Measurements from ENCODE around the gene ZFP90. TPM values are rescaled to one million over a fixed set of nuclear protein-coding genes. Genes with fewer than 3 reads are reported as not detected.

ZFP90 gene
- total and polyA plus RNA-seq, 11 donors: 4.9 to 18.1 (median 11.0) TPM

GRCh38 chr16:68599586-68599985 is 60.5 kb downstream of the ZFP90 start:
- TF ChIP-seq POLR2A (IDR thresholded peaks at IDR 0.05) (no peak), CTCF (IDR thresholded peaks at IDR 0.05) (no peak)
- H3K27me3 ChIP-seq: no peaks in the 10 kb centered on the region
- ATAC-seq (no peak), DNase-seq (no peak)
- H3K4me3 ChIP-seq: no peak overlapping the region
- WGBS, 4 donors: 82 to 100% (median 96%) methylated on average over 1 of the region's 1 CpG
- H3K9me3 ChIP-seq: no peaks in the 10 kb centered on the region
- no peaks in the 10 kb centered on the region for H3K36me3 ChIP-seq
- no peak overlapping the region for H3K27ac ChIP-seq
- intact Hi-C loops (cut with DNase I): no loop called here
- H3K4me1 ChIP-seq: no peaks in the 10 kb centered on the region

GRCh38 chr16:68605746-68606145 is 66.7 kb downstream of the ZFP90 start:
- no peak overlapping the region for H3K27ac ChIP-seq
- intact Hi-C loops (cut with DNase I): no loop called here
- ATAC-seq (no peak), DNase-seq (no peak)
- no peaks in the 10 kb centered on the region for H3K9me3 ChIP-seq
- no peak for TF ChIP-seq POLR2A (IDR thresholded peaks at IDR 0.05)
- no peak for TF ChIP-seq CTCF (IDR thresholded peaks at IDR 0.05)
- no peak overlapping the region for H3K4me3 ChIP-seq
- H3K36me3 ChIP-seq: no peaks in the 10 kb centered on the region
- no peaks in the 10 kb centered on the region for H3K4me1 ChIP-seq
- H3K27me3 ChIP-seq: no peaks in the 10 kb centered on the region
- 68 to 81% (median 75%) methylated on average over 5 of the region's 5 CpGs for WGBS, 4 donors

- TF ChIP-seq CTCF (IDR thresholded peaks at IDR 0.05): no peak
- TF ChIP-seq POLR2A (IDR thresholded peaks at IDR 0.05): no peak
- no peak for ATAC-seq
- 88 to 99% (median 93%) methylated on average over 7 of the region's 7 CpGs for WGBS, 4 donors
Measured at GRCh38 chr16:68607443-68607842, 68.4 kb downstream of the ZFP90 start.

GRCh38 chr16:68608330-68608729 is 69.2 kb downstream of the ZFP90 start:
- H3K4me3 ChIP-seq: no peak overlapping the region
- no peak overlapping the region for H3K27ac ChIP-seq
- ATAC-seq (no peak), DNase-seq (no peak)
- no peaks in the 10 kb centered on the region for H3K27me3 ChIP-seq
- TF ChIP-seq CTCF (IDR thresholded peaks at IDR 0.05) (no peak), POLR2A (IDR thresholded peaks at IDR 0.05) (no peak)
- no peaks in the 10 kb centered on the region for H3K36me3 ChIP-seq
- intact Hi-C loops (cut with DNase I): no loop called here
- peaks cover 0 to 8% (median 0%) of the 10 kb centered on the region in 12 donors for H3K9me3 ChIP-seq
- H3K4me1 ChIP-seq: no peaks in the 10 kb centered on the region
- 87 to 95% (median 89%) methylated on average over 2 of the region's 2 CpGs for WGBS, 4 donors

More at GRCh38 chr16:68607443-68607842, 68.4 kb downstream of the ZFP90 start:
- Histone ChIP-seq H3K4me3 (no peak overlapping the region), H3K4me1 (no peaks in the 10 kb centered on the region), H3K9me3 (no peaks in the 10 kb centered on the region), H3K27me3 (no peaks in the 10 kb centered on the region), H3K27ac (no peak overlapping the region), H3K36me3 (no peaks in the 10 kb centered on the region)
- DNase-seq: no peak
- intact Hi-C loops (cut with DNase I): no loop called here

All from heart left ventricle (tissue), 16 donors.